T-helper 1 cell treated with Interleukin-12 subunit alpha and Interleukin-12 subunit beta and Interleukin-4 antibody, amounts not matched to agents 30 ng/mL and 1 ng/mL, for 36 hours (primary cell): Measurements from ENCODE around the gene TCERG1L. TPM values are rescaled to one million over a fixed set of nuclear protein-coding genes. Genes with fewer than 3 reads are reported as not detected.
"Not testable (repeated sequence)": the region's sequence is repeated elsewhere in the genome, so short reads cannot be mapped to it uniquely, and the experiment has no call there.

ENCODE experiments used
- intact Hi-C: fragments of 100-400 bp; cut with micrococcal nuclease; formaldehyde crosslinking; loops from one replicate; pipeline ENCODE4 v1.15.1; 2024
- total RNA-seq: library from RNA; stranded (reverse); gene quantifications from 2 replicates; pipeline ENCODE4 v1.2.3, GENCODE V29; 2022

TCERG1L gene
- total RNA-seq, 1 donor from 2014 or later = not detected

GRCh38 chr10:131110241-131110783 is 201.2 kb downstream of the TCERG1L start:
- intact Hi-C loops = no loop called here

- intact Hi-C loops = no loop called here
Measured at GRCh38 chr10:131109726-131110125, 201.8 kb downstream of the TCERG1L start.

GRCh38 chr10:131109291-131109690 is 202.2 kb downstream of the TCERG1L start:
- intact Hi-C loops = no loop called here

GRCh38 chr10:131107970-131108369 is 203.6 kb downstream of the TCERG1L start:
- intact Hi-C loops = no loop called here

DNA sequence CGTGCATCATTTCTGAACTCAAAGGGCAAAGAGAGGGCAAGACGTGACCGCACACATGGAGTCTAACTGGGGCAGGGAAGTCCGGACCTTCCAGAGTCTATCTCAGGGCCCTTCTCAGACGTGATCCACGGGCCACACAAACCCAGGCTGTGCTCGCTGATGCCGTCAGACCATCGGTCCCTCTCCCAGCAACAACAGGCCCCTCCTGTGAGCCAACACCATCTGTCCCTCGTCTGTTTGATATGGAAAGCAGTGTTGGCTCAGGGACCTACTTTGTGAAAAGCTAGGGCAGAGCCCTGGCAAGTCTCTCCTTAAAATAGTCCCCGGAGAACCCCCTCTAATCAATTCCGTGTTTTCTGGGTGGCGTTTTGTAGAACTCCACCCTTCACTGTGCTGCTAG is 208.8 kb downstream of the TCERG1L start:
- intact Hi-C loops = no loop called here

- intact Hi-C loops = no loop called here
Measured at GRCh38 chr10:131102147-131102546, 209.4 kb downstream of the TCERG1L start.

DNA sequence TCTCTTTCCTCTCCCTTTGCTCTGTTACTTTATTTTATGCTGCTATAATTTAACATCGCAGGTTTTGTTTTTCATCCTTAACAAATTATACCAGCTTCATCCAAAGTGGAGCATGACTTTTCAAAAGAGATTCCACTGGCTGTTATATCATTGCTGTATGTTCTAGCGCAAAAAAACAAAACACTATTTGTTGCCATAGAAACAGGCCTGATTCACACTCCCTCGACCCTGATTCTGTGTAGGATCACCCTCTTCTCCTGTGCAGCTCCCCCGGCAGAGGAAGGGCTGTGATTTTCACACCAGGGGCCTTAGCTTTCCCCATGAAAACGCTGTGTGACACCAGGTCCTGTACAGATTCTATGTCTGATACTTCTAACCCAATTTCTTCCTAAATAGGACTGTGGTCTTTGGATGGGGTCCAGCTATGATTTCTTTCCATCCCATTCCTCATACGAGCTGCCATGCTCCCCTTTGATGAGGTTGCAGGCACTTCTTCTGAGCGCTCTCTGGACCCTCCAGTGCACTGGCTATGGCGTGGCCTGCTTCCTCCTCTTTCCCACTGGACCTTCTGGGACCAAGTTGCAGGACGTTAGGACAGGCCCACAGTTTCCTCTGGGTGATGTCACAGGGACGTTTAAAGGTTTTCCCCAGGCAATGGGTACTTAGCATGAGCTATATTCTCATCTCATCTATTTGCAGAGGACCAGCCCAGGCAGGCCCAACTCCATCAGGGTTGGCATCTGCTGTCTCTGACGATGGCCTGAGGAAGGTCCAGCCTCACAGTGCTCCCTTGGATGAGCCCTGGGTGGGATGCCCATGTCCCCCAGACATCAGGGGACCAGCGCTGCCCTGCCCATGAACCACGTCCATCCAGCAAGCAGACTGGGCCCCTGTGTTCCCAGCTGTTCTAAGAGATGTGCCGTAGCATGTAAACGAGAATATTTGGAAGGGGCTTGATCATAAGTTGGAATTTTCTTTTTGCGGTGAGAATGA is 210.8 kb downstream of the TCERG1L start:
- intact Hi-C loops = not testable (repeated sequence)

- intact Hi-C loops = no loop called here
Measured at GRCh38 chr10:131099028-131099726, 212.3 kb downstream of the TCERG1L start.

DNA sequence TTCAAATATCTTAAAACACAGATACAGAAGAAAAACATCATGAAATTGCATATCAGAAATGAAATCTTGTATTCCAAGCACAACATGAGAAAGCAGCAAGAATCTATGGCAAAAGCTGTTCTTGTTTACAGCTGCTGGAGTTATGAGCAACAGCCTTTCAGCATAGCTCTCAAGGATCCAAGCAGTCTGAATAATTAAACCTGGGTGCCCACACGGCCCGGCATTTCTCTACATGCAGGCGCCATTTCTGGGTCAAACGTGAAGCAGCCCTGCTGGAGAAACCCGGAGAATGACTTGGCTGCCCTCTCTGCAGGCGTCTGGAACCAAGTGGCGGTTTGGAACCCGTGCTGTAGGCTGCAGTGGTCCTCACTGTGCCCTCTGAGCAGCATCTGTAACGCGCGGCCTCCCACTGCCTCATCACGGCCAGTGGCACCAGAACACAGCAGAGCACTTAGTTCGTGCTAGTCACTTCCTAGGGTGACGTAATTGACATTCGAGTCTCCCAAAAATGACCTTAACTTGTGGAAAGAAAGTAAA is 213.0 kb downstream of the TCERG1L start:
- intact Hi-C loops = no loop called here

- intact Hi-C loops = no loop called here
Measured at GRCh38 chr10:131096031-131096430, 215.5 kb downstream of the TCERG1L start.

DNA sequence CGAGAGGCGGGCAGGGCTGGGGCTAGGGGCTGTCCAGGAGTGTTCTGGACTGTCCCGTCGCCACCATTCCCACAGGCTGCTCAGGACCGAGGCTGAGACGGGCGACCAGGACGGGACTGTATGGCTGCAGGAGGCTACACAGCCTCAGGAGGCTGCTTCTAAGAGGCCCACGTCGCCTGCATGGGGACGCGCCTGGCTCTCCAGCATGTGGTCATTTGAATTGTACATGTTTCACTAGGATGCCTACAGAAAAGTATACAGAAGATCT is 216.3 kb downstream of the TCERG1L start:
- intact Hi-C loops = no loop called here

GRCh38 chr10:131094527-131095312 is 216.8 kb downstream of the TCERG1L start:
- intact Hi-C loops = no loop called here

DNA sequence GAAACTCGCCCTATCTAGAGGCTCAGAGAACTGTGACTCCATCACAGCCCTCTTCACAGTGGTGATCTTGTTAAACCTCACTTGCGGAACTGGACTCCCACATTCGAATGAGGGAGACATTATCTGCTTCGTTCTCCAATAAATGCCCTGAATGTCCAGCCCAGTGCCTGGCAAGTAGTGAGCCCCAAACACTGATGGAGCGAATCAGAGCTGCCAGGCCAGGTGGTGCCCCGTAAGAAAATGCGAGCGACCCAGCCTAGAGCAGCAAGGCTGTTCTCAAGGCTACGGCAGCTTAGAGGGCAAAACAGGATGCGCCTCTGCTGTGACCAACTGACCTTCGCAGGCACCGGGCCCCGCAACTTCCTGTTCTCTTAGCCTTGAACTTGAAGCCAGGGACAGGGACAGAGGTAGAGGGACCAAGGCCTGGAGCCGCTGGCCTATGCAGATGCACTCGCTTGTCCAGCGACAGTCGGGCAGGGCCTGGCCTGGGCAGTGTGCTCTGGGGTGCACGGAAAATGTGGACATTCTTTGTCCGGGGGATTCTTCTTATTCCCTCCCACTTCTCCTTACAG is 217.6 kb downstream of the TCERG1L start:
- intact Hi-C loops = no loop called here

- intact Hi-C loops = no loop called here
Measured at GRCh38 chr10:131093346-131093745, 218.2 kb downstream of the TCERG1L start.

DNA sequence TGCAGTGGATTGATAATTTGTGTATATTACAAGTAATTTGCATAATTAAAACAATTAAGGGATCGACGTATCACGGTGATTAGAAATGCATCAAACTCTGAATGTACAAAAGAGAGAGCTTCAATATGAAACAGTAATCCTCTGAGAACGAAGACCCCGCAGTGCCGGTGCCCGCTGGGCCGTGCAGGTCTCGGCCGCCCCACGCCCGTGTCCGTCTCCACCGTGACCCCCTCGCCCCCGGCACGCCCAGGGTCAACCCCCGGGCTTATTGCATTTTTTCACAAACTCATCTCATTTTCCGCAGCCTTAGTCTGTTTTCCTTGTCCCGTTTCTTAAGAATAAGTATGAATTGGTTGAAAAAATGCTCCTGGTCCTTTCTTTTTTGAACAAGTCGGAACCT is 218.6 kb downstream of the TCERG1L start:
- intact Hi-C loops = no loop called here

DNA sequence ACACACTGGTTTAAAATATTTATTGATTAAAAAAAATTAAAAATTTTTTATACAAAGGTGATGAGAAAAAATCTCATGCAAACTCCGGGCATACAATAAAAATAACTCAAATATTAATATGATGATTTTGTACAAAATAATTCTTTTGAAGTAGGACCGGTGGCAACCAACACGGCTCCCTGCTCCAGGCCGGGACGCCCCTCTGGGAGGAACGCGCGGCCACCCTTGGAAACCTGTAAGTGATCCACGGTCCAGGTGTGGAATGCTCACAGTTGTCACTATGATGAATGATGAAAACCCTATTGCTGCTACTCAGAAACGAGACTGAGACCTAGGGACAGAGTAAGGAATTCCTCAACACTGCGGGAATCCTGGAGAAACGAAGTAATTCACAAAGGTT is 219.1 kb downstream of the TCERG1L start:
- intact Hi-C loops = no loop called here

DNA sequence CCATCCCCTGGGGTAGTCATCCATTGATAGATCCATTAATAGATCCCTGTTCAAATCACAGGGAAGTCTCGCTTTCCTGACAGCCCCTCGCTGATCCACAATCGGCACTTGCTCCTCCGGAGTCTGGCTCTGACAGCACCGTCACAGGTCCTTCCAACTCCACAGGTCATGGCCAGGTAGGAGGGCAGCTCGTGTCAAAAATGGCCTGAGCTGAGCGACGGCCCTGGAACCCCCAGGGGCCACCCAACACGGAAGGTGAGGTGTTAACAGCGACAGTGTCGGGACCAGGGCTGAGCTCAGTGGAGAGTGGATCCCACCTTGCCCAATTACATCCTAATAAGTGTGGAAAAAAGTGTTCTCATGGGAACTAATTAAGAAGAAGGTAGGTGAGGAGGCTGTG is 219.8 kb downstream of the TCERG1L start:
- intact Hi-C loops = no loop called here

DNA sequence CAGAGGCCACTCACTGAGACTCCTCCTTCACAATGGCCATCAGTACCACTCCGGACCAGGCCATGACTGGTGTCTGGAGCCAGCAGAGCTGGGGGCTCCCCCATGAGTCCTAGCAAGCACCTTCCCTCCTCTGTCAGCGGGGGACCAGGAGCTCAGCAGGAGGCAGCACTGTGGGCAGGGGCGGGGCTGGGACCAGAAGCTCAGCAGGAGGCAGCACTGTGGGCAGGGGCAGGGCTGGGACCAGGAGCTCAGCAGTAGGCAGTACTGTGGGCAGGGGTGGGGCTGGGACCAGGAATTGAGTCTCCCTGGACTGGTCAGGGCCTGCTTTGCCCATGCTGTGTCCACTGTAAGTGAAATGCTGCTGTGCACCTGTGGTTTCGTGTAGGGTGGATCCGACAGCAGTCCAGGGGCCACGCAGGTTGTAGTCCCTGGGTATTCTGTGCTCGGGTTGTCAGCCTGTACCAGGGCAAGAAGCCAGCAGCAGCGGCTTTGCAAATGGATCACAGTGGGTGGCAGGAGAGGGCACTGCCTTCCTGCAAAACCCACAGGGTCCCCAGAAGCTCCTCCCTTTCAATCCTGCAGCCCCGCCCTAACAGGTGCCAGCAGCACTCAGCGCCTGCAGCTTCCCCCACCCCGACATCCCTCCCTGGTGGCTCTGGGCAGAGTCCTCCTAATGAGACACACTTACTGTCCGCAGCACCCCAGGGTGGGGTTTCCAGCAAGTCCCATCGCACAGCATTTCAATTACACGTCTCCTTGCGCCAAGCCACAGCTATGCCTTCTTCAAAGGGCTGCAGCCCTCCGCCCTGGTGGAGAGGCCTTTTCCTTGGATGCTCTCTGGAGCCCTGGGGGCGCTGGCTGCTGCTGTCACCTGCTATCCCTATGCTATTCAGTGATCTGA is 220.5 kb downstream of the TCERG1L start:
- intact Hi-C loops = no loop called here

GRCh38 chr10:131089861-131090260 is 221.7 kb downstream of the TCERG1L start:
- intact Hi-C loops = no loop called here

DNA sequence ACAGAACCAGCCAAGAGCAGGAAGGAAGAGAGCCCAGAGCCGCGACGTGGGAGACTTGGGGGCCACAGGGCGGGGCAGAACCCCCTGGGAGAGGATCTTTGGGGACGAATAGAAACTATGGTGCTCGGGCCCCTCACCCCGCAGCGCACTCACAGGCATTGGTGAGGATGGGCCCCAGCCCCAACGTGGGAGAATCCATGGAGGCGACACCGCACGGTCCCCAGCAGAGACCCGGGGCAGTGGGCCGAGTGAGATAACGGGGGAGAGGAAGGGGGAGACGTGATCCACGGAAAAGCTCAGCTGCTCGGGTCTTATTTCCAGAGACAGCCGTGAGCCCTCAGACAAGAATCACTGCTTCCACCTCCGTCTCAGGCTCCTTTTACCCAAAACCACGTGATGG is 222.4 kb downstream of the TCERG1L start:
- intact Hi-C loops = no loop called here
